Prostate gland (tissue), 2 donors: Measurements from ENCODE around the gene FIGNL2. TPM values are rescaled to one million over a fixed set of nuclear protein-coding genes. Genes with fewer than 3 reads are reported as not detected.

ENCODE experiments used
- DNase-seq: peaks from one replicate; pipeline ENCODE4 v3.0.0-alpha.2; 2019; ENCODE audit warnings: low spot score
- H3K27ac ChIP-seq, 2 donors: fragments of 200-600 bp; sonication (generic); 2 replicates each; pipeline ENCODE4 v1.5.1; 2017 to 2019
- H3K27me3 ChIP-seq: fragments of 200-600 bp; sonication (generic); replicated peaks from 2 replicates; pipeline ENCODE4 v1.5.1; 2019; ENCODE audit not compliant: insufficient read depth
- H3K36me3 ChIP-seq, 2 donors: fragments of 200-600 bp; sonication (generic); 1 replicate in 1 of 2; 2 replicates in 1 of 2; pipeline versions ENCODE4 v1.5.1 to v1.8.1; 2017 to 2019
- H3K4me1 ChIP-seq: fragments of 200-600 bp; sonication (generic); replicated peaks from 2 replicates; pipeline ENCODE4 v1.5.1; 2019
- H3K4me3 ChIP-seq, 2 donors: fragments of 200-600 bp; sonication (generic); 2 replicates each; pipeline ENCODE4 v1.5.1; 2017 to 2019
- H3K9me3 ChIP-seq: fragments of 200-600 bp; sonication (generic); 2 replicates; pipeline ENCODE4 v1.5.1; 2017
- POLR2A ChIP-seq: fragments of 450-650 bp; IDR thresholded peaks from one replicate; pipeline ENCODE4 v1.6.1; 2016; ENCODE audit warnings: antibody characterized with exemption, mild to moderate bottlenecking
- POLR2AphosphoS5 ChIP-seq: sonication (generic); formaldehyde crosslinking; IDR thresholded peaks from one replicate; pipeline ENCODE4 v1.6.1; 2017; ENCODE audit warnings: antibody characterized with exemption
- WGBS: methylation state at CpG from one replicate; pipeline ENCODE4 v1.1.5; 2018; 5-methylcytosine and 5-hydroxymethylcytosine counted together
- intact Hi-C: fragments of 100-400 bp; cut with DNase I; formaldehyde crosslinking; loops from one replicate; pipeline ENCODE4 v1.14.2; 2022
- total RNA-seq, 2 donors: library from RNA; depleted of rRNA; stranded (reverse); fragments of >200 nt; gene quantifications; one replicate each; pipeline ENCODE4 v1.1.0, GENCODE V29; 2016
- TF ChIP-seq, protein P1 (sequence below), 4 experiments: fragments of 200-600 bp in 2 of 4; fragments of 450-650 bp in 2 of 4; sonication (generic) in 2 of 4; IDR thresholded peaks; 1 replicate in 3 of 4; 2 replicates in 1 of 4; pipeline ENCODE4 v1.5.1; 2016 to 2019; ENCODE audit warnings: antibody characterized with exemption in 4 of 4, mild to moderate bottlenecking in 2 of 4, moderate library complexity in 2 of 4

The FIGNL2 gene
- 1 to 10 TPM in 1 of 2 donors, under 1 TPM in 1; 0.46 to 1.4 TPM for total RNA-seq

DNA sequence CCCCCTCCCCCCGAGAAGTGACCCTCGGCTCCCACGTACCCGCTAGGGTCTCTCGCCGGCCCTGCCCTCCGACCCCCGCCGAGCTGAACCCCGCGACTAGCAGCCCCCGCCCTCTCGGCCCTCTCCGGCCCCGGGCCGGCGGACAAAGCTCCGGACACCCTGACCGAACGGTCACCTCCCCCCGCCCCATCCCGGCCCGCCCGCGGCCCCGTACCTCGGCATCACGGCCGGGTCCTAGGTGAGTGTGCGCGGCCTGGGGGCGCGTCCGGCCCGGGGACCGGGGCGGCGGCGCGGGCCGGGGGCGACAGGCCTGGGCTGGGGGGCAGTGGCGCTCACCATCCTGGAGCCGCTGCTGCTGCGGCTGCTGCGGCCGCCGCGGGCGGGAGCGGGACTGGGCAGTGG, at the start of gene FIGNL2:
TSS of gene FIGNL2 (minus strand) at position 393 of the 402 bp plus-strand sequence. CDS start 26,305 bp downstream, outside the sequence.
- WGBS = 3% methylated on average over 34 of the region's 51 CpGs
- Histone ChIP-seq H3K36me3 (no peaks in the 10 kb centered on the region), H3K27me3 (no peaks in the 10 kb centered on the region), H3K4me1 (no peaks in the 10 kb centered on the region), H3K4me3 (peak within 1 kb of the TSS; percentile 35 to 42), H3K27ac (peak within 1 kb of the TSS; percentile 20 to 36), H3K9me3 (no peaks in the 10 kb centered on the region)
- DNase-seq = no peak
- intact Hi-C loops = no loop called here
- TF ChIP-seq, protein P1, sequence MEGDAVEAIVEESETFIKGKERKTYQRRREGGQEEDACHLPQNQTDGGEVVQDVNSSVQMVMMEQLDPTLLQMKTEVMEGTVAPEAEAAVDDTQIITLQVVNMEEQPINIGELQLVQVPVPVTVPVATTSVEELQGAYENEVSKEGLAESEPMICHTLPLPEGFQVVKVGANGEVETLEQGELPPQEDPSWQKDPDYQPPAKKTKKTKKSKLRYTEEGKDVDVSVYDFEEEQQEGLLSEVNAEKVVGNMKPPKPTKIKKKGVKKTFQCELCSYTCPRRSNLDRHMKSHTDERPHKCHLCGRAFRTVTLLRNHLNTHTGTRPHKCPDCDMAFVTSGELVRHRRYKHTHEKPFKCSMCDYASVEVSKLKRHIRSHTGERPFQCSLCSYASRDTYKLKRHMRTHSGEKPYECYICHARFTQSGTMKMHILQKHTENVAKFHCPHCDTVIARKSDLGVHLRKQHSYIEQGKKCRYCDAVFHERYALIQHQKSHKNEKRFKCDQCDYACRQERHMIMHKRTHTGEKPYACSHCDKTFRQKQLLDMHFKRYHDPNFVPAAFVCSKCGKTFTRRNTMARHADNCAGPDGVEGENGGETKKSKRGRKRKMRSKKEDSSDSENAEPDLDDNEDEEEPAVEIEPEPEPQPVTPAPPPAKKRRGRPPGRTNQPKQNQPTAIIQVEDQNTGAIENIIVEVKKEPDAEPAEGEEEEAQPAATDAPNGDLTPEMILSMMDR (IDR thresholded peaks at IDR 0.05) = no peak
- TF ChIP-seq POLR2AphosphoS5 (no peak), POLR2A (no peak)

GRCh38 chr12:51897181-51897580, 48.7 kb upstream of the FIGNL2 start:
- no peaks in the 10 kb centered on the region for H3K9me3 ChIP-seq
- H3K27ac ChIP-seq = no peak overlapping the region
- intact Hi-C loops = loop anchor here (2.0 kb wide), 1 partner anchor 84 kb away; no protein-coding TSS in a partner anchor
- H3K27me3 ChIP-seq = no peaks in the 10 kb centered on the region
- no peak for DNase-seq
- H3K4me3 ChIP-seq = no peak overlapping the region
- H3K36me3 ChIP-seq = no peaks in the 10 kb centered on the region
- H3K4me1 ChIP-seq = no peaks in the 10 kb centered on the region
- no peak for TF ChIP-seq POLR2A
- TF ChIP-seq, protein P1 (IDR thresholded peaks at IDR 0.05) = no peak
- TF ChIP-seq POLR2AphosphoS5 = no peak
- WGBS = 77% methylated on average over 8 of the region's 8 CpGs

DNA sequence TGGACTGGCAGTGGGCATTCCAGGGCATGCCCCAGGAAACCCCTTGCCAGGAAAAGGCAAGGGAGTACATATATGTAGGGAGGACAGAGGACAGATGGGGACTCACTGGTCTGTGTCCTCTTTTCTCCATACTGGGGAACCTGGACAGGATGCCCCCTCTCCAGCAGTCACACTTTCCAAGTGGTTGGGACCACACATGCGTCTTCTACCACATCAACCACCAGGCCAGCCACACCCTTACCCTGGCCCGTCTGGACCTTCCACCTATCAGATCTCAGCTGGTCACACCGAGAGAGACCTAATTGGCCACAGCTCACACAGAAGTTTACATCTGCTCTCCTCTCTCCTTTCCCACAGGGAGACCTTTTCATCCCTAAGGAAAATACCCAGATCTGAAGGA, 47.7 kb upstream of the FIGNL2 start:
- no peak overlapping the region for H3K27ac ChIP-seq
- TF ChIP-seq POLR2AphosphoS5 (no peak), POLR2A (no peak)
- TF ChIP-seq, protein P1 (IDR thresholded peaks at IDR 0.05) = no peak
- no peaks in the 10 kb centered on the region for H3K36me3 ChIP-seq
- no peaks in the 10 kb centered on the region for H3K4me1 ChIP-seq
- no peak for DNase-seq
- H3K27me3 ChIP-seq = no peaks in the 10 kb centered on the region
- no peak overlapping the region for H3K4me3 ChIP-seq
- intact Hi-C loops = loop anchor here (2.0 kb wide), 1 partner anchor 85 kb away; no protein-coding TSS in a partner anchor
- 80% methylated on average over 3 of the region's 3 CpGs for WGBS
- H3K9me3 ChIP-seq = no peaks in the 10 kb centered on the region

- Histone ChIP-seq H3K4me3 (no peak overlapping the region), H3K27ac (no peak overlapping the region), H3K27me3 (no peaks in the 10 kb centered on the region), H3K9me3 (no peaks in the 10 kb centered on the region), H3K4me1 (no peaks in the 10 kb centered on the region), H3K36me3 (no peaks in the 10 kb centered on the region)
- no peak for TF ChIP-seq POLR2A
- no peak for TF ChIP-seq POLR2AphosphoS5
- TF ChIP-seq, protein P1 (IDR thresholded peaks at IDR 0.05) = no peak
- 88% methylated on average over 8 of the region's 8 CpGs for WGBS
- no peak for DNase-seq
- intact Hi-C loops = loop anchor here (2.0 kb wide), 1 partner anchor 85 kb away; no protein-coding TSS in a partner anchor
Observed at GRCh38 chr12:51895378-51896135, 47.0 kb upstream of the FIGNL2 start.

DNA sequence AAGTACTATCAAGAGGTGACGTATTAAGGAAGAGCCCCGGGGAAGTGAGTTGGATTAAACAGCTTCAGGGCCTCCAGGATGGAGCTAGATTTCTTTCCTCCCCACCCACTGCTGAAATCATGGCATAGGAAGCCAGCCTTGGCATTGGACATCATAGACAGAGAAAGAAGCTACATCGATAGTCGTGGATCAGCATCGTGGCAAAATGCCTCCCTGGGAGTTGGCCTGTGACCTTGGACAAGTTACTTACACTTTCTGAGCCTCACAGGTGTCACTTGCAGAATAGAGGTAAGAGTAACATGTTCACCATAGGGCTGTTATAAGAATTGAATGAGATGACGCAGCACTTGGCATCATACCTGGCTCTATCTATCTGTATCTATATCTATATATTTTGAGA, 45.3 kb upstream of the FIGNL2 start:
- TF ChIP-seq POLR2AphosphoS5 (no peak), POLR2A (no peak)
- TF ChIP-seq, protein P1 (IDR thresholded peaks at IDR 0.05) = no peak
- DNase-seq = no peak
- WGBS = 92% methylated on average over 6 of the region's 6 CpGs
- Histone ChIP-seq H3K36me3 (no peaks in the 10 kb centered on the region), H3K27me3 (no peaks in the 10 kb centered on the region), H3K4me1 (no peaks in the 10 kb centered on the region), H3K9me3 (no peaks in the 10 kb centered on the region), H3K27ac (no peak overlapping the region), H3K4me3 (no peak overlapping the region)
- intact Hi-C loops = no loop called here
